ENCODE data around the gene IQGAP3. TPM values are rescaled to one million over a fixed set of nuclear protein-coding genes. Genes with fewer than 3 reads are reported as not detected.
A peak's percentile ranks its signal among the peaks of the same experiment; 100 is the strongest.

Gene IQGAP3
- total RNA-seq, 2 experiments from 2014 or later = 9.4 to 10.6 TPM

GRCh38 chr1:156583821-156584622, 11.7 kb upstream of the IQGAP3 start:
- H3K27me3 Mint-ChIP-seq (ENCODE audit: low read depth) = no peaks in the 10 kb centered on the region
- intact Hi-C loops (cut with micrococcal nuclease) = loop anchor here (1.0 to 2.0 kb wide), 4 partner anchors 17 to 128 kb away; partner anchors contain the start of gene GPATCH4
- H3K4me3 Mint-ChIP-seq = no peak overlapping the region
- no peak overlapping the region for H3K27ac Mint-ChIP-seq
- H3K36me3 Mint-ChIP-seq (ENCODE audit: low read depth) = peaks cover 1% of the 10 kb centered on the region
- H3K9me3 Mint-ChIP-seq = no peaks in the 10 kb centered on the region
- peak; percentile 92 for DNase-seq
- CTCF ChIA-PET = interaction anchor here (0.7 to 2.1 kb wide), 2 partner anchors 20 to 197 kb away, joined by 3 to 9 read pairs; no protein-coding TSS in a partner anchor
- H3K4me1 Mint-ChIP-seq (ENCODE audit: low read depth) = peaks cover 27% of the 10 kb centered on the region

- H3K27me3 Mint-ChIP-seq (ENCODE audit: low read depth) = no peaks in the 10 kb centered on the region
- peak; percentile 67 for DNase-seq
- H3K36me3 Mint-ChIP-seq (ENCODE audit: low read depth) = peaks cover 1% of the 10 kb centered on the region
- no peaks in the 10 kb centered on the region for H3K9me3 Mint-ChIP-seq
- peak overlapping the region; percentile 87 for H3K27ac Mint-ChIP-seq
- peaks cover 27% of the 10 kb centered on the region for H3K4me1 Mint-ChIP-seq (ENCODE audit: low read depth)
- intact Hi-C loops (cut with micrococcal nuclease) = loop anchor here (1.0 kb wide), 1 partner anchor 9 kb away; the partner anchor contains the start of gene NAXE
- peak overlapping the region; percentile 73 for H3K4me3 Mint-ChIP-seq
- CTCF ChIA-PET = interaction anchor here (0.6 to 3.5 kb wide), 13 partner anchors 9 to 112 kb away, joined by 3 to 24 read pairs (median 4); partner anchors contain the start of gene NAXE
These were observed 10.1 kb upstream of the IQGAP3 start for GRCh38 chr1:156582388-156583017.

GRCh38 chr1:156581661-156582387, 9.5 kb upstream of the IQGAP3 start:
- no peaks in the 10 kb centered on the region for H3K27me3 Mint-ChIP-seq (ENCODE audit: low read depth)
- peaks cover 27% of the 10 kb centered on the region for H3K4me1 Mint-ChIP-seq (ENCODE audit: low read depth)
- peaks cover 1% of the 10 kb centered on the region for H3K36me3 Mint-ChIP-seq (ENCODE audit: low read depth)
- CTCF ChIA-PET = interaction anchor here (0.7 to 3.5 kb wide), 15 partner anchors 9 to 196 kb away, joined by 3 to 24 read pairs (median 4); partner anchors contain the start of gene NAXE
- H3K27ac Mint-ChIP-seq = peak overlapping the region; percentile 87
- no peaks in the 10 kb centered on the region for H3K9me3 Mint-ChIP-seq
- intact Hi-C loops (cut with micrococcal nuclease) = loop anchor here (1.0 kb wide), 1 partner anchor 9 kb away; the partner anchor contains the start of gene NAXE
- peak; percentile 51 for DNase-seq
- H3K4me3 Mint-ChIP-seq = peak overlapping the region; percentile 73

GRCh38 chr1:156579472-156579871, 7.1 kb upstream of the IQGAP3 start, which contains the start of gene TTC24:
Gene TTC24 (plus strand): TSS chr1:156579723. CDS start chr1:156581365, 1,642 bp downstream.
- Mint-ChIP-seq H3K27ac (no peak within 1 kb of the TSS), H3K36me3 (ENCODE audit: low read depth) (no peaks in the 10 kb centered on the region), H3K9me3 (no peaks in the 10 kb centered on the region), H3K4me3 (no peak within 1 kb of the TSS), H3K4me1 (ENCODE audit: low read depth) (peaks cover 26% of the 10 kb centered on the region), H3K27me3 (ENCODE audit: low read depth) (no peaks in the 10 kb centered on the region)
- intact Hi-C loops (cut with micrococcal nuclease) = no loop called here
- CTCF ChIA-PET = interaction anchor here (0.8 to 3.5 kb wide), 7 partner anchors 23 to 193 kb away, joined by 3 to 24 read pairs (median 4); no protein-coding TSS in a partner anchor
- DNase-seq = no peak

GRCh38 chr1:156578055-156578454, 5.7 kb upstream of the IQGAP3 start:
- intact Hi-C loops (cut with micrococcal nuclease) = no loop called here
- H3K36me3 Mint-ChIP-seq (ENCODE audit: low read depth) = no peaks in the 10 kb centered on the region
- H3K27me3 Mint-ChIP-seq (ENCODE audit: low read depth) = peaks cover 3% of the 10 kb centered on the region
- peaks cover 14% of the 10 kb centered on the region for H3K4me1 Mint-ChIP-seq (ENCODE audit: low read depth)
- no peak overlapping the region for H3K4me3 Mint-ChIP-seq
- no peaks in the 10 kb centered on the region for H3K9me3 Mint-ChIP-seq
- CTCF ChIA-PET = interaction anchor here (0.7 to 1.1 kb wide), 2 partner anchors 11 to 98 kb away, joined by 3 to 5 read pairs; no protein-coding TSS in a partner anchor
- no peak for DNase-seq
- H3K27ac Mint-ChIP-seq = no peak overlapping the region

GRCh38 chr1:156577550-156577949, 5.2 kb upstream of the IQGAP3 start:
- CTCF ChIA-PET = interaction anchor here (0.5 kb wide), 1 partner anchor 24 kb away, joined by 4 read pairs; the partner anchor contains the start of gene GPATCH4
- Mint-ChIP-seq H3K27ac (no peak overlapping the region), H3K9me3 (no peaks in the 10 kb centered on the region), H3K36me3 (ENCODE audit: low read depth) (no peaks in the 10 kb centered on the region), H3K27me3 (ENCODE audit: low read depth) (peaks cover 8% of the 10 kb centered on the region), H3K4me1 (ENCODE audit: low read depth) (peaks cover 11% of the 10 kb centered on the region), H3K4me3 (no peak overlapping the region)
- intact Hi-C loops (cut with micrococcal nuclease) = no loop called here
- no peak for DNase-seq

- CTCF ChIA-PET = no interaction called here
- peaks cover 30% of the 10 kb centered on the region for H3K27me3 Mint-ChIP-seq (ENCODE audit: low read depth)
- H3K4me1 Mint-ChIP-seq (ENCODE audit: low read depth) = peaks cover 18% of the 10 kb centered on the region
- intact Hi-C loops (cut with micrococcal nuclease) = loop anchor here (5.0 kb wide), 1 partner anchor 52 kb away; no protein-coding TSS in a partner anchor
- H3K36me3 Mint-ChIP-seq (ENCODE audit: low read depth) = peaks cover 2% of the 10 kb centered on the region
- no peak overlapping the region for H3K4me3 Mint-ChIP-seq
- no peak overlapping the region for H3K27ac Mint-ChIP-seq
- H3K9me3 Mint-ChIP-seq = no peaks in the 10 kb centered on the region
- DNase-seq = no peak
These were observed 1.8 kb upstream of the IQGAP3 start for GRCh38 chr1:156574039-156574633.

GRCh38 chr1:156572663-156573018, 276 bp upstream of the IQGAP3 start:
- Mint-ChIP-seq H3K4me3 (peak overlapping the region; percentile 93), H3K36me3 (ENCODE audit: low read depth) (peaks cover 2% of the 10 kb centered on the region), H3K9me3 (no peaks in the 10 kb centered on the region), H3K27me3 (ENCODE audit: low read depth) (peaks cover 30% of the 10 kb centered on the region), H3K27ac (peak overlapping the region; percentile 6), H3K4me1 (ENCODE audit: low read depth) (peaks cover 18% of the 10 kb centered on the region)
- intact Hi-C loops (cut with micrococcal nuclease) = loop anchor here (1.0 to 5.0 kb wide), 2 partner anchors 50 to 84 kb away; no protein-coding TSS in a partner anchor
- no peak for DNase-seq
- CTCF ChIA-PET = interaction anchor here (0.6 to 1.9 kb wide), 2 partner anchors 32 to 87 kb away, joined by 3 to 4 read pairs; no protein-coding TSS in a partner anchor

GRCh38 chr1:156571261-156571852, 1.0 kb downstream of the IQGAP3 start:
- peaks cover 30% of the 10 kb centered on the region for H3K27me3 Mint-ChIP-seq (ENCODE audit: low read depth)
- no peak overlapping the region for H3K27ac Mint-ChIP-seq
- CTCF ChIA-PET = interaction anchor here (0.6 to 2.1 kb wide), 13 partner anchors 10 to 187 kb away, joined by 3 to 11 read pairs (median 3); no protein-coding TSS in a partner anchor
- DNase-seq = no peak
- H3K9me3 Mint-ChIP-seq = no peaks in the 10 kb centered on the region
- H3K4me3 Mint-ChIP-seq = peak overlapping the region; percentile 93
- peaks cover 18% of the 10 kb centered on the region for H3K4me1 Mint-ChIP-seq (ENCODE audit: low read depth)
- intact Hi-C loops (cut with micrococcal nuclease) = loop anchor here (2.0 to 5.0 kb wide), 2 partner anchors 49 to 91 kb away; no protein-coding TSS in a partner anchor
- peaks cover 2% of the 10 kb centered on the region for H3K36me3 Mint-ChIP-seq (ENCODE audit: low read depth)

GRCh38 chr1:156566436-156566835, 5.9 kb downstream of the IQGAP3 start:
- intact Hi-C loops (cut with micrococcal nuclease) = no loop called here
- Mint-ChIP-seq H3K4me1 (ENCODE audit: low read depth) (peaks cover 5% of the 10 kb centered on the region), H3K4me3 (no peak overlapping the region), H3K9me3 (no peaks in the 10 kb centered on the region), H3K36me3 (ENCODE audit: low read depth) (no peaks in the 10 kb centered on the region), H3K27me3 (ENCODE audit: low read depth) (peaks cover 11% of the 10 kb centered on the region), H3K27ac (no peak overlapping the region)
- CTCF ChIA-PET = interaction anchor here (1.3 kb wide), 1 partner anchor 61 kb away, joined by 4 read pairs; no protein-coding TSS in a partner anchor
- no peak for DNase-seq

GRCh38 chr1:156565519-156565918, 6.8 kb downstream of the IQGAP3 start:
- no peak overlapping the region for H3K27ac Mint-ChIP-seq
- H3K27me3 Mint-ChIP-seq (ENCODE audit: low read depth) = peaks cover 3% of the 10 kb centered on the region
- intact Hi-C loops (cut with micrococcal nuclease) = no loop called here
- CTCF ChIA-PET = interaction anchor here (0.5 kb wide), 1 partner anchor 51 kb away, joined by 3 read pairs; no protein-coding TSS in a partner anchor
- H3K4me1 Mint-ChIP-seq (ENCODE audit: low read depth) = no peaks in the 10 kb centered on the region
- no peaks in the 10 kb centered on the region for H3K9me3 Mint-ChIP-seq
- no peaks in the 10 kb centered on the region for H3K36me3 Mint-ChIP-seq (ENCODE audit: low read depth)
- DNase-seq = no peak
- H3K4me3 Mint-ChIP-seq = no peak overlapping the region
